Fibroblast of gingiva (primary cell): ENCODE measurements around the gene THOC2.
"Not testable (repeated sequence)": the region's sequence is repeated elsewhere in the genome, so short reads cannot be mapped to it uniquely, and the experiment has no call there.

Experiments
- DNase-seq: peaks from one replicate; pipeline ENCODE4 v3.0.0-alpha.2; 2011; ENCODE audit warnings: low read depth

THOC2 gene

DNA sequence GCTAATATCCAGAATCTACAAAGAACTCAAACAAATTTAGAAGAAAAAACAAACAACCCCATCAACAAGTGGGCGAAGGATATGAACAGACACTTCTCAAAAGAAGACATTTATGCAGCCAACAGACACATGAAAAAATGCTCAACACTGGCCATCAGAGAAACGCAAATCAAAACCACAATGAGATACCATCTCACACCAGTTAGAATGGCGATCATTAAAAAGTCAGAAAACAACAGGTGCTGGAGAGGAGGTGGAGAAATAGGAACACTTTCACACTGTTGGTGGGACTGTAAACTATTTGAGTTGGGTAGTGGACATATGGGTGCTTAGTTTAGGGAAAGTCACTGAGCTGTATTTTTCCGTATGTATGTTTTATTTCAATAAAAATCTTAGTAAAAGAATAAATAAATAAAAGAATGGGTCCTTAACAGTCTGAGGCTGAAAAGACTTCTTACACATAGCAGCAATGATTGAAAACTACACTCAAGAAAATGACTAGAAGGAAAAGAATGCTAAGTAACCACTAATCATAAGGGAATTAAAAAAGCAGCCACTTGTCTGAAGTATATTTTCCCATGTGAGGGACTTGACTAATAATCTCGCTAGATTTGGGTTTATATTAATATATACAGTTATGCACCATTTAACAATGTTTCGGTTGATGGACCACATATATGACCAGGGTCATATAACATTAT lies 68.2 kb downstream of the THOC2 start:
- DNase-seq = peak; percentile 15

DNA sequence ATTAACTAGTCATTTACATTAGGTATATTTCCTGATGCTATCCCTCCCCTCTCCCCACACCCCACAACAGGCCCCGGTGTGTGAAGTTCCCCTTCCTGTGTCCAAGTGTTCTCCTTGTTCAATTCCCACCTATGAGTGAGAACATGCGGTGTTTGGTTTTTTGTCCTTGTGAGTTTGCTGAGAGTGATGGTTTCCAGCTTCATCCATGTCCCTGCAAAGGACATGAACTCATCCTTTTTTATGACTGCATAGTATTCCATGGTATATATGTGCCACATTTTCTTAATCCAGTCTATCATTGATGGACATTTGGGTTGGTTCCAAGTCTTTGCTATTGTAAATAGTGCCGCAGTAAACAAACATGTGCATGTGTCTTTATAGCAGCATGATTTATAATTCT lies 69.1 kb downstream of the THOC2 start:
- not testable (repeated sequence) for DNase-seq

DNA sequence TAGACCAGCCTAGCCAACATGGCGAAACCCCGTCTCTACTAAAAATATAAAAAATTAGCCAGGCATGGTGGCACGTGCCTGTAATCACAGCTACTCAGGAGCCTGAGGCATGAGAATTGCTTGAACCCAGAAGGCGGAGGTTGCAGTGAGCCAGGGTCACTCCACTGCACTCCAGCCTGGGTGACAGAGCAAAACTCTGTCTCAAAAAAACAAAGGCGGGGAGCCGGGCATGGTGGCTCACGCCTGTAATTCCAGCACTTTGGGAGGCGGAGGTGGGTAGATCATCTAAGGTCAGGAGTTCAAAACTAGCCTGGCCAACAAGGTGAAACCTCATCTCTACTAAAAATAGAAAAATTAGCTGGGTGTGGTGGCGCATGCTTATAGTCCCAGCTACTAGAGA lies 76.3 kb downstream of the THOC2 start:
- not testable (repeated sequence) for DNase-seq

DNA sequence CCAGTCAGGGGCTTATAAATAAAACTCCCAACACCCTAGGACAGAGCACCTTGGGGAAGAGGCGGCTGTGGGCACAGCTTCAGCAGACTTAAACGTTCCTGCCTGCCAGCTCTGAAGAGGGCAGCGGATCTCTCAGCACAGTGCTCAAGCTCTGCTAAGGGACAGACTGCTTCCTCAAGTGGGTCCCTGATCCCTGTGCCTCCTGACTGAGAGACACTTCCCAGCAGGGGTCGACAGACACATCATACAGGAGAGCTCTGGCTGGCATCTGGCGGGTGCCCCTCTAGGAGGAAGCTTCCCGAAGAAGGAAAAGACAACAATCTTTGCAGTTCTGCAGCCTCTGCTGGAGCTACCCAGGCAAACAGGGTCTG lies 84.1 kb downstream of the THOC2 start:
- not testable (repeated sequence) for DNase-seq

DNA sequence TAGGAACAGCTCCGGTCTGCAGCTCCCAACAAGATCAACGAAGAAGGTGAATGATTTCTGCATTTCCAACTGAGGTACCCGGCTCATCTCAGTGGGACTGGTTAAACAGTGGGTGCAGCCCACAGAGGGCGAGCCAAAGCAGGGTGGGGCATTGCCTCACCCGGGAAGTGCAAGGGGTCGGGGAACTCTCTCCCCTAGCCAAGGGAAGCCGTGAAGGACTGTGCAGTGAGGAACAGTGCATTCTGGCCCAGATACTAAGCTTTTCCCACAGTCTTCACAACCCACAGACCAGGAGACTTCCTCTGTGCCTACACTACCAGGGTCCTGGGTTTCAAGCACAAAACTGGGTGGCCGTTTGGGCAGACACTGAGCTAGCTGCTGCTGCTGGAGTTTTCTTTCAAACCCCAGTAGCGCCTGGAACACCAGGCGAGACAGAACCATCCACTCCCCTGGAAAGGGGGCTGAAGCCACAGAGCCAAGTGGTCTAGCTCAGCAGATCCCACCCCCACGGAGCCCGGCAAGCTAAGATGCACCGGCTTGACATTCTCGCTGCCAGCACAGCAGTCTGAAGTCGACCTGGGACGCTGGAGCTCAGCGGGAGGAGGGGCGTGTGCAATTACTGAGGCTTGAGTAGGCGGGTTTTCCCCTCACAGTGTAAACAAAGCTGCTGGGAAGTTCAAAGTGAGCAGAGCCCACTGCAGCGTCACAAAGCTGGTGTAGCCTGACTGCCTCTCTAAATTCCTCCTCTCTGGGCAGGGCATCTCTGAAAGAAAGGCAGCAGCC lies 84.6 kb downstream of the THOC2 start:
- DNase-seq = peak; percentile 6

DNA sequence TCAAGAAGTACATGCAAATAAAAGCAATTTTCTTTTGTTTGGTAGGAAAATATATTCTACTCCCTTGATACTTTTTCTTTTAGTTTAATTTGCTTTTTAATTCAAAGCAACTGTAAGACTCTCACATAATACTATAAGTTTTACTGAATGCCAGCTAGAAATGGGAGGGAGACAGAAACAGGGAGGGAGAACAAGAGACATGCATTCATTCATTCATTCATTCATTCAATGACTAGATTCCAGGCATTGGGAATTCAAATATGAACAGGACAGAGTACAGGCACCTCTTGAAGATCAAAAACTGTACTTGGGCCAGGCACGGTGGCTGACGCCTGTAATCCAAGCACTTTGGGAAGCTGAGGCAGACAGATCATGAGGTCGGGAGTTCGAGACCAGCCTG lies 85.6 kb downstream of the THOC2 start:
- DNase-seq = no peak

DNA sequence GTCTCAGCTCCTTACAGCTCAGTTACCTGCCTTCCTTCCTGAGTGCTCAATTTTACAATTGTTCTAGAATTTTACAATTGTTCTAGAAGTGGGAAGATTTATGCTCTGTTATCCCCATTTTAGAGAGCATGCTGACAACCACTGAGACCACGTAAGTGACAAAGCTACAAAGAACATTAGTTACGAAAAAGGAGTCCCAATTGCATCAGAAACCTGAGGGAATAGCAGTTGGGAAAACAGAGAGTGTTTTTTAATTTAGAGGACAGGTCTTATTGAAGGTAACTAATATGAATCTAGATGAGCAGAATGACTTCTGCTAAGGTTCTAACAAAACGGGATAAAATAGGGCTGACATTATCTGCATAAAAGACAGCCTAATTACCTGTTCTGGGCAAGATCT lies 103.3 kb downstream of the THOC2 start:
- no peak for DNase-seq

DNA sequence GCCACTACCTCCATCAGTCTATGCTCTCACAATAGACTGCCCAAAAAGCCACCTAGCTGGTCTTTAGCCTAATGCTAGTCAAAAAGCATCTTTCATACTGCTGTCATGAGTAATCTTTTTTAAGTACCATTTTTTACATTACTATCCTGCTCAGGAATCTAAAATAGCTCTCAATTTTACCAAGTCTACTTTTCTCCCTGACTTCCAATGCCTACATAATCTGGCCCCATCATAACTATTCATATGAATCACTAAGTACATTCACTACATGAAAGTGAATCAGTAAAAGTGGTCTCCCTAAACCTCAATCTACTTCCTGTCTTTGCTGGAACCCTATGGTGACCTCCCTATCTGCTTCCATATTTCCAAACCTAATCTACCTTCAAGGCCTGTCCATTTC lies 105.9 kb downstream of the THOC2 start:
- no peak for DNase-seq

DNA sequence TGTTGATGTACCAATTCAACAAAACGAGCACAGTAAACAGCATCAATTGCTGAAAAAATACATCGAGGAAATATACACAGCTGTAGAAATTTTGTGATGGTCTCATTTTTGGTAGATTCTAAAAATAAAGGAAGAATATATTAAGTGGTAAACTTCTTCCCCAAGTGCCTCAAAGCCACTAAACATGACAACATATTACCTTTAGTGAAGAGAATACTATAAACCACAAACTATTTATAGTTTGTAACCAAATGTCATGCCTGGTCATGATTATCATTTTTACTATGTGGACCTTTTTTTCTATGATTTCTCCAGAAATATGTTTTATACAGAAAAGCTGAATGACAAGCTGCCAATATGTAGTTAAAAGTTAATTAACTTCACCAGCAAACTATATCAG lies 106.9 kb downstream of the THOC2 start:
- DNase-seq = no peak

DNA sequence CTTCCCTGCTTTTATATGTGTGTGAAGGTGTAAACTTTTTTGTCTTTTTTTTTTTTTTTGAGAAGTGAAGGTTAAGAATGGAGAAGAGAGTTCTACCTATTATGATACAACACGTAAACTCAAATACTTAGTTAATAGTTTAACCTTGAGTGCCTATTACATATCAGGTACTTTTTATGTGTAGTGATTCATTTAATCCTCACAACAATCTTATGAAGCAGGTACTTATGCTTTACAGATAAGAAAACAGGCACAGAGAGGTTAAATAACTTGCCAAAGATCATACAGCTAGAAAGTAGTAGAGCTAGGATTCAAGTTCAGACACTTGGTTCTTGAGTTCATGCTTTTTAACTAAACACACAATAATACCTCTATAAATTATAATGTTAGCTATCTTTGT lies 107.4 kb downstream of the THOC2 start:
- DNase-seq = no peak

DNA sequence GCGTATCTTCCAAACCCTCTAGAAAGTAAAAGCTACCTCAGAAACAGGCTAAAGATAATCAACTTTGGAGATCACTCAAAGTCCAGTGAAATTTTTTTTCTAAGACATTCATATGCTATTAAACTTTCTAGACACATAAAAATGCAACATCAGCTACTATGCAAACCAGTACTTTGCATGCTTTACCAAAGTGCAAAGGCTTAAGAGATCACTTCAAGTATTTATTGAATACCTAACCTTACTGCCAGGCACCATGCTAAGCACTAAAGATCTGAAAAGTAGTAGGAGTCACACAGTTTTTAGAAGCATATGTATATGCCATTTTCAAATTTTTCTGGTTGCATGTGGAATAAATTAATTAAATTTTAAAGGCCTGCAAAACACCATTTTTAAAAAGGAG lies 115.8 kb downstream of the THOC2 start:
- no peak for DNase-seq

DNA sequence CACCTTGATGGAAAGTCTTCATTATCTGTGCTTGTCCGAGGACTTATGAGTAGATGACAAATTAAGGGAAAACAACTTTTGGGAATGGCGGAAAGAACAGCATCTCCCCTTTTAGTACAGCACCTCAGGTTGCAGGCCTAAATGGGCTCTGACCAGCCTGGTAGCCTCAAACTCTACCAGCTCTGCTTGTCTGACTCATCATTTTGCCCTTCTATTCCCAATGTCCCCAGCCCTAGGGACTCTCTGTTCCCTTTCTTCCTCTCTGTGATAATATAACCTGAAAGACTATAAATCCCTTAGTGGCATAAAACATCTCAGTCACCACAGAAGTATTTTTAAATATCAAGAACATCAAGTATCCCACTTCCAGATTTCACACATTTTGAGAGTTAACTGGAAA lies 121.9 kb downstream of the THOC2 start:
- DNase-seq = no peak

DNA sequence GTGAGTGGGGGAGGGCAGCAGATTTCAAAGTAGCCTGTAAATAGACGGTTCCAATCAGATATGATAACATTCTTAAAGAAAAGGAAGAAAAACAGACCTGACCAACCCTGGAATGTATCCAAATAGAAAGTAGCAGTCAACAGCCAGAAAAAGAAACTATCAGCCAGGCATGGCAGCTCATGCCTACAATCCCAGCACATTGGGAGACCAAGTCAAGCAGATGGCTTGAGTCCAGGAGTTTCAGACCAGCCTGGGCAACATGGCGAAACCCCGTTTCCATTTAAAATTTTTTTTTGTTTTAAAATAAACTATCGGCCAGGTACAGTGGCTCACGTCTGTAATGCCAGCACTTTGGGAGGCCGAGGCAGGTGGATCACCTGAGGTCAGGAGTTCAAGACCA lies 125.0 kb downstream of the THOC2 start:
- DNase-seq = no peak

DNA sequence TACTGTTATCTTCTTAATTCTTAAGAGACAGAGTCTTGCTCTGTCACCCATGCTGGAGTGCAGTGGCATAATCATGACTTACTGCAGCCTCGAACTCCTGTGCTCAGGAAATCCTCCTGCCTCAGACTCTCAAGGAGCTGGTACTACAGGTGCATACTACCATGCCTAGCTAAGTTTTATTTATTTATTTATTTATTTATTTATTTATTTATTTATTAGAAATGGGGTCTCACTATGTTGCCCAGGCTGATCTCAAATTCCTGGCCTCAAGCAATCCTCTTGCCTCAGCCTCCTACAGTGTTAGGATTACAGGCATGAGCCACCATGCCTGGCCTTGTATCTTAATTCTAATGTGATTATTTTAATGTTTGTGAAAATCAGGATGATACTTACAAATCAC lies 125.6 kb downstream of the THOC2 start:
- no peak for DNase-seq

DNA sequence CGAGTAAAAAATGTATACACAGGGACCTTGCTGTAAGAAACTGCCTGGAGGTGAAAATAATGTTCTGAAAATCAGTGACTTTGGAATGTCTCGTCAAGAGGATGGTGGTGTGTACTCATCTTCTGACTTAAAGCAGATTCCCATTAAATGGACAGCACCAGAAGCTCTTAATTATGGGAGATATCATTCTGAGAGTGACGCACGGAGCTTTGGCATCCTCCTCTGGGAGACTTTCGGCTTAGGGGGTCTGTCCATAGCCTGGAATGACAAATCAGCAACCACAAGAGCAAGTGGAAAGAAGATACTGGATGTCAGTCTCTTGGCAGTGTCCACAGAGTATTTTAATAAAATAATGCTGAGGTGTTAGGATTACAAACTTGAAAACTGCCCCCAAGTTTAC lies 129.4 kb downstream of the THOC2 start:
- no peak for DNase-seq

DNA sequence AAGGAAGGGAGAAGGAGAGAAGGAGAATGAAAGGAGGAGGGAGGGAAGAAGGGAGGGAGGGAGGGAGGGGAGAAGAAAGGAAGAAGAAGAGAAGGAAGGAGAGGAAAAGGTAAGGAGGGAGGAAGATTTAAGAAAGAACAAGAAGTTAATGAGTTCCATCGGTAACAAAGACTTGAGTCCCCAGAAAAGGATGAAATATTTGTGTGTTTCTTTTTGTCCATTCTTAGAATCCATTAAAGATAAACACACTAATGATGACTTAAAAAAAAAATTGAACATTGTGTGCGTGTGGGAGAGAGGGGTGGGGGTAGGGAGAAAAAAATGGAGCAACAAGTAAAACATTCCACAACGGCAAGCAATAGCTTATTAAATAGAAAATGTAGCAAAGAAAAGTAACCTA lies 131.4 kb downstream of the THOC2 start:
- DNase-seq = no peak

DNA sequence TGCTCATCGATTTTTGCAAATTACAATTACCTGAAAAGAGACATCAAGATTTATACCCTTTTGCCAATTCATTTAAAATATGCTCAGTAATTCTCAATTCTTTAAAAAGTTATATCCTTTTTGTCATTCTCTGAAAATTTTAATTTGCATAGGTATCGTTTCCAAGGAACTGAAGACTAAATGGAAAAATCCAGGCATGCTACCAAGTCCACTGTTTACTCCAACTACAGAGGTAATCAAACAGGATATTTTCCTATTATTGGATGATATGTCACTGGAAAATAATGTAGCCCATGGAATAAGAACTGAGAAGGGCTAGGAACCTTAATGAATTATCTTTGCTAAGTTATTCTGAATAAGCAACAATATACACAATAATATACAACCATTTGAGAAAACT lies 132.7 kb downstream of the THOC2 start:
- no peak for DNase-seq

DNA sequence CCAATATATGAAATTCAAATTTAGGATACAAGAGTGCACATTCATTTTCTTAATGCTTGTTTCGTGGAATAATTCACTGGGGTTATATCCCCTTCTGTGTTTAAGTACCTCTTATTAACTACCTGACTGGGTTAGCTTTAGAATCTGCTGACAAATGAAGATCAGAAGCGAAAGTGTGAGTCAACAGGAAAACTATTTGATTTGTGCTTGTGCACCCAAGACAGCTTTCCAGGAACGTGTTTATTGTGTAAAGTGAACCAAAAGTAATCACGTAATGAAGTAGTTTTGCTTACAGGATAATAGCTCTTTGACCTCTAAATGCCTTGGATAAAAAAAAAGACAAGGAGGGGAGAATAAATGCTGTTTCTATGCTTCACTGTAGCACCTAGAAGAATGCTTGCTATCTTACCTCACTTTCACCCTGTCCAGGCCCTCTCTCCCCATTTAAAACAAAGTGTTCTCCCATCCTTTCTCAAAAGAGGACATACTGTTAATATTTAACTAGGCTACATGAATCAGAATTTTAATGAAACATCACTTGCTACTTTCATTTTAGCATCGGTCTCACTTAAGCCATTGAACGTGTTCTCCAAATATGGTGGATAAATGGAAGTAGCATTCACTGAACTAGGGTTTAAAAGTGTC lies 141.9 kb downstream of the THOC2 start:
- peak; percentile 2 for DNase-seq

DNA sequence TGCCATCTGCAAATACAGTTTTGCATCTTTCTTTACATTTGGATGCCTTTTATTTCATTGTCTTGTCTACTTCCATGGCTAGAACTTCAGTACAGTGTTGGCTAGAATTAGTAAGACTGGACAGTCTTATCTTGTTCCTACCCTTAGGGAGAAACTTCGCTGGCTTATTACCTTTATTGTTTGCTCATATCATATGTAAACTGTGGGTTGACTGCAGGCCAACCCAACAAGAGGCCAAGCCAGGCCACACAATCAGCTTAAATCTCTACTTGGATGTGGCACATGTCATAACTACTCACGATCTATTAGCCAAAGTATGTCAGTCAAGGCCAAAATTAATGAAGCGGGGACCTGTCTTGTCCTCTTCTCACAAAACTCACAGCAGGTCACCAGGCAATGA lies 144.1 kb downstream of the THOC2 start:
- no peak for DNase-seq

DNA sequence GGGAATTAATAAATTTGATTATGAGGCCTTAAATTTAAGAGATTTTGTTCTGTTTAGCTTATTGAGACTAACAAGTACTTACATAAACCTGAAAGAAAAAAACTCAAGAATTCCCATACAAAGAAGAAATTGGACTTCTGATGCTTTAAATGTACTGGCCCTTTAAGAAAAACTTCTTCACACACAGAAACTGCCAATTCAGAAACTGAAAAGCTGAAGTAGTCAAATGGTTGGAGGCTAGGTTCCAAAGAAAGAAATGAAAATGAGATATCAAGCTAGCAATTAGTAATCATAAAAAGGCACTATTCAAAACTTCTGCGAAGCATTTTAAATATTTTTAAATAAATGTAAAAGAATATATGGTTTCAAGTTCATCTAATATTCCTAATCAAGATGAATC lies 151.3 kb downstream of the THOC2 start:
- no peak for DNase-seq

DNA sequence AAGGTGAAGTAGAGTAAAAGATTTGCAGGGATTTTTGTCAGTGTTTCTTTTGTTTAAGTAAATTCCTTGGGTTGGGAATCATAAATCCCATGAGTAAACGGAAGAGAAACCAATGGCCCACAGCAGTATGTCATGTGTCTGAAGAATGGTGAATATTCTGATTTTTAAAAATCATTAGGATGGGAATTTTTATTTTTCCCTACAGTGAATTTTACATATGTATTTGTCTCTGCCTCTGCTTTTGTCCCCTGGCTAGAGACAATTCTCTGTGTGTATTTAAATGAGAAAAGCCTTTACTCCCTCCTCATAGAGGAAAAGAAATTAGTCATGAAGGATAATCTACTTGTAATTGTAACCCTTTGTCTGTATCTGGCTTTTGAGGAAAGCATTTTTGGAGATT lies 152.1 kb downstream of the THOC2 start:
- no peak for DNase-seq

DNA sequence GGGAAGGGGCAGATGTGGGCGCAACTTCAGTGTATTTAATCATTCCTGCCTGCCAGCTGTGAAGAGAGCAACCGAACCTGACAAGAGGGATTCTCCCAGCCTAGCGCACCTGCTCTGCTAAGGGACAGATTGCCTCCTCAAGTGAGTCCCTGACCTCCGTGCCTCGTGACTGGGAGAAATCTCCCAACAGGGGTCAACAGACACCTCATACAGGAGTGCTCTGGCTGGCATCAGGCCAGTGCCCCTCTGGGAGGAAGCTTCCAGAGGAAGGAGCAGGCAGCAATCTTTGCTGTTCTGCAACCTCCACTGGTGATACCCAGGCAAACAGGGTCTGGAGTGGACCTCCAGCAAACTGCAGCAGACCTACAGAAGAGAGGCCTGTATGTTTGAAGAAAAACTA lies 158.8 kb downstream of the THOC2 start:
- not testable (repeated sequence) for DNase-seq

DNA sequence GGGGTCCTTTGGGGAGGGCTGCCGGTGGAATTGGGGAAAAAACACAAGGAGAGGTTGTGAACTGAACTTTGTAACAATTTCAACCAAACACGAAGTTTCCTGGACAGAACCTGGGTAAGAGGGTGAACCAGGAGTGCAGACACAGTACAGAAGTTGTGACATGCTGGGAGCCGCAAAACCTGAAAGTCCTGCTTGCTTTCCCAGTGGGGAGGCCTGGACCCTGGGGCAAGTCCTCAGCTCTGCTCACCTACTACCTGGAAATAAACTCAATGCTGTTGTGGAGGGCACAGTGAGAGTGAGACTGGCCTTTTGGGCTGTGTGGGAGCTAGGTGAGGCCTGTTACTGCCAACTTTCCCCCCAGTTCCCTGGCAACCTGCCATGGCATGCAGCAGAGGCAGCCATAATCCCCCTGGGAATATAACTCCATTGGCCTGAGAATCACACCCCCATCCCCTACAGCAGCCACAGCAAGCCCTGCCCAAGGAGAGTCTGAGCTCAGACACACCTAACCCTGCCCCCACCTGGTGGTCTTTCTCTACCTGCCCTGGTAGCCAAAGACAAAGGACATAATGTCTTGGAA lies 162.8 kb downstream of the THOC2 start:
- DNase-seq = no peak
